ENCODE measurements around the gene EPG5. TPM values are rescaled to one million over a fixed set of nuclear protein-coding genes. Genes with fewer than 3 reads are reported as not detected.

Gene EPG5
- total RNA-seq, 1 donor from 2014 or later: 34.0 TPM

DNA sequence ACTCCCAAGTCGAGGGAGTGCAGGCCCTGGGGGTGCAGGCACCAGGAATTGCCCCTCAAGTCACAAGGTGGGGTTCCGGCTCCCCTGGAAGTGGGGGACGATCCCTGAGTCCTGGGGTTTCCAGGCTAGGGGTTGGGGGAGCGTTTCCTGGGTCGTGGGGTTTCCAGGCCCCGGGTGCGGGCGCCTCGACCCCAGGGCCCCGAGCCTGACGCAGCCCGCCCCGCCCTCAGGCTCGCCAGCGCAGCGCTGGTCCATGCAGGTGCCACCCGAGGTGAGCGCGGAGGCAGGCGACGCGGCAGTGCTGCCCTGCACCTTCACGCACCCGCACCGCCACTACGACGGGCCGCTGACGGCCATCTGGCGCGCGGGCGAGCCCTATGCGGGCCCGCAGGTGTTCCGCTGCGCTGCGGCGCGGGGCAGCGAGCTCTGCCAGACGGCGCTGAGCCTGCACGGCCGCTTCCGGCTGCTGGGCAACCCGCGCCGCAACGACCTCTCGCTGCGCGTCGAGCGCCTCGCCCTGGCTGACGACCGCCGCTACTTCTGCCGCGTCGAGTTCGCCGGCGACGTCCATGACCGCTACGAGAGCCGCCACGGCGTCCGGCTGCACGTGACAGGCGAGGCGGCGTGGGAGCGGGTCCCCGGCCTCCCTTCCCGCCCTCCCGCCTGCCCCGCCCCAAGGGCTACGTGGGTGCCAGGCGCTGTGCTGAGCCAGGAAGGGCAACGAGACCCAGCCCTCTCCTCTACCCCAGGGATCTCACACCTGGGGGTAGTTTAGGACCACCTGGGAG is 129.7 kb downstream of the EPG5 start:
- no peaks in the 10 kb centered on the region for H3K36me3 Mint-ChIP-seq
- peak overlapping the region; percentile 75 for H3K4me3 Mint-ChIP-seq
- H3K27me3 Mint-ChIP-seq (ENCODE audit: insufficient read depth, low read depth): peaks cover 31% of the 10 kb centered on the region
- Histone ChIP-seq H3K4me1 (peaks cover 21% of the 10 kb centered on the region), H2AFZ (replicated peaks) (peak overlapping the region; percentile 36), H3K4me2 (peak overlapping the region; percentile 82), H3K27ac (no peak overlapping the region), H3K27me3 (peaks cover 49% of the 10 kb centered on the region), H4K20me1 (ENCODE audit: low read depth) (peaks cover 15% of the 10 kb centered on the region), H3K36me3 (no peaks in the 10 kb centered on the region), H3K9me3 (ENCODE audit: low read depth) (no peaks in the 10 kb centered on the region), H3F3A (ENCODE audit: low read depth) (peaks cover 9% of the 10 kb centered on the region), H3K79me2 (ENCODE audit: low read depth) (no peaks in the 10 kb centered on the region), H3K9ac (no peak overlapping the region), H3K4me3 (peak overlapping the region; percentile 42)
- peak; percentile 64 for TF ChIP-seq EZH2 (IDR thresholded peaks at IDR 0.05)
- TF ChIP-seq EZH2phosphoT487 (IDR thresholded peaks at IDR 0.05): no peak
- TF ChIP-seq, protein P1, sequence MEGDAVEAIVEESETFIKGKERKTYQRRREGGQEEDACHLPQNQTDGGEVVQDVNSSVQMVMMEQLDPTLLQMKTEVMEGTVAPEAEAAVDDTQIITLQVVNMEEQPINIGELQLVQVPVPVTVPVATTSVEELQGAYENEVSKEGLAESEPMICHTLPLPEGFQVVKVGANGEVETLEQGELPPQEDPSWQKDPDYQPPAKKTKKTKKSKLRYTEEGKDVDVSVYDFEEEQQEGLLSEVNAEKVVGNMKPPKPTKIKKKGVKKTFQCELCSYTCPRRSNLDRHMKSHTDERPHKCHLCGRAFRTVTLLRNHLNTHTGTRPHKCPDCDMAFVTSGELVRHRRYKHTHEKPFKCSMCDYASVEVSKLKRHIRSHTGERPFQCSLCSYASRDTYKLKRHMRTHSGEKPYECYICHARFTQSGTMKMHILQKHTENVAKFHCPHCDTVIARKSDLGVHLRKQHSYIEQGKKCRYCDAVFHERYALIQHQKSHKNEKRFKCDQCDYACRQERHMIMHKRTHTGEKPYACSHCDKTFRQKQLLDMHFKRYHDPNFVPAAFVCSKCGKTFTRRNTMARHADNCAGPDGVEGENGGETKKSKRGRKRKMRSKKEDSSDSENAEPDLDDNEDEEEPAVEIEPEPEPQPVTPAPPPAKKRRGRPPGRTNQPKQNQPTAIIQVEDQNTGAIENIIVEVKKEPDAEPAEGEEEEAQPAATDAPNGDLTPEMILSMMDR (IDR thresholded peaks at IDR 0.05): peak; percentile 41
- H3K27ac Mint-ChIP-seq: no peak overlapping the region
- DNase-seq (ENCODE audit: low spot score): peak; percentile 88
- H3K4me1 Mint-ChIP-seq: peaks cover 28% of the 10 kb centered on the region
- no peaks in the 10 kb centered on the region for H3K9me3 Mint-ChIP-seq

- Histone ChIP-seq H3K4me3 (peak overlapping the region; percentile 42), H3K9ac (no peak overlapping the region)
Observed at GRCh38 chr18:45836242-45837205, 130.6 kb downstream of the EPG5 start.

GRCh38 chr18:45835057-45835636 is 132.0 kb downstream of the EPG5 start:
- Histone ChIP-seq H3K27me3 (peaks cover 49% of the 10 kb centered on the region), H3K9ac (no peak overlapping the region)

More at GRCh38 chr18:45836242-45837205, 130.6 kb downstream of the EPG5 start:
- Histone ChIP-seq H3K36me3 (no peaks in the 10 kb centered on the region), H2AFZ (replicated peaks) (no peak overlapping the region), H3K4me1 (peaks cover 21% of the 10 kb centered on the region), H3K4me2 (peak overlapping the region; percentile 82), H3F3A (ENCODE audit: low read depth) (peaks cover 9% of the 10 kb centered on the region), H3K9me3 (ENCODE audit: low read depth) (no peaks in the 10 kb centered on the region), H3K27me3 (peaks cover 49% of the 10 kb centered on the region), H3K79me2 (ENCODE audit: low read depth) (no peaks in the 10 kb centered on the region), H3K27ac (no peak overlapping the region), H4K20me1 (ENCODE audit: low read depth) (peaks cover 15% of the 10 kb centered on the region)
- DNase-seq (ENCODE audit: low spot score): peak; percentile 33
- peaks cover 2% of the 10 kb centered on the region for H3K9me3 Mint-ChIP-seq
- no peak for TF ChIP-seq EZH2 (IDR thresholded peaks at IDR 0.05)
- TF ChIP-seq, protein P1 (IDR thresholded peaks at IDR 0.05): no peak
- TF ChIP-seq EZH2phosphoT487 (IDR thresholded peaks at IDR 0.05): no peak
- peaks cover 30% of the 10 kb centered on the region for H3K4me1 Mint-ChIP-seq
- peaks cover 31% of the 10 kb centered on the region for H3K27me3 Mint-ChIP-seq (ENCODE audit: insufficient read depth, low read depth)
- no peaks in the 10 kb centered on the region for H3K36me3 Mint-ChIP-seq
- no peak overlapping the region for H3K27ac Mint-ChIP-seq
- peak overlapping the region; percentile 78 for H3K4me3 Mint-ChIP-seq

More at GRCh38 chr18:45835057-45835636, 132.0 kb downstream of the EPG5 start:
- peaks cover 2% of the 10 kb centered on the region for H3K9me3 Mint-ChIP-seq
- H3K4me2 ChIP-seq: no peak overlapping the region
- H4K20me1 ChIP-seq (ENCODE audit: low read depth): peaks cover 15% of the 10 kb centered on the region
- no peak overlapping the region for H3K27ac ChIP-seq
- no peak overlapping the region for H2AFZ ChIP-seq (replicated peaks)
- no peak overlapping the region for H3K4me3 Mint-ChIP-seq
- no peak for DNase-seq (ENCODE audit: low spot score)
- H3F3A ChIP-seq (ENCODE audit: low read depth): peaks cover 9% of the 10 kb centered on the region
- no peak for TF ChIP-seq EZH2phosphoT487 (IDR thresholded peaks at IDR 0.05)
- TF ChIP-seq EZH2 (IDR thresholded peaks at IDR 0.05): no peak
- TF ChIP-seq, protein P1 (IDR thresholded peaks at IDR 0.05): no peak
- H3K36me3 Mint-ChIP-seq: no peaks in the 10 kb centered on the region
- peaks cover 29% of the 10 kb centered on the region for H3K27me3 Mint-ChIP-seq (ENCODE audit: insufficient read depth, low read depth)
- no peaks in the 10 kb centered on the region for H3K79me2 ChIP-seq (ENCODE audit: low read depth)
- peaks cover 27% of the 10 kb centered on the region for H3K4me1 Mint-ChIP-seq
- no peak overlapping the region for H3K27ac Mint-ChIP-seq
- no peaks in the 10 kb centered on the region for H3K36me3 ChIP-seq
- no peak overlapping the region for H3K4me3 ChIP-seq
- H3K9me3 ChIP-seq (ENCODE audit: low read depth): no peaks in the 10 kb centered on the region
- peaks cover 21% of the 10 kb centered on the region for H3K4me1 ChIP-seq

Data from neural progenitor cell (in vitro differentiated cells).